GM23338 (cell line): ENCODE measurements around the gene LRRC51. TPM values are rescaled to one million over a fixed set of nuclear protein-coding genes. Genes with fewer than 3 reads are reported as not detected.

Experiments used
- ATAC-seq: fragments of 200-7000 bp; cut with Tn5 transposase; 3 replicates; pipeline ENCODE4 v1.9.1; 2020
- DNase-seq: peaks from one replicate; pipeline ENCODE4 v3.0.0-alpha.2; 2015; ENCODE audit warnings: low spot score
- H2AFZ ChIP-seq: fragments of 200-600 bp; sonication (generic); 2 replicates; pipeline ENCODE4 v1.8.0; 2016; ENCODE audit warnings: antibody characterized with exemption, mild to moderate bottlenecking, moderate library complexity
- H3F3A ChIP-seq: fragments of 200-600 bp; sonication (generic); replicated peaks from 2 replicates; pipeline ENCODE4 v1.8.0; 2017; ENCODE audit warnings: antibody characterized with exemption, mixed run types, low read depth
- H3K27ac ChIP-seq: fragments of 200-600 bp; sonication (generic); 2 replicates; pipeline ENCODE4 v1.6.1; 2016; ENCODE audit warnings: low read depth
- H3K27me3 ChIP-seq: fragments of 200-600 bp; sonication (generic); 2 replicates; pipeline ENCODE4 v1.8.0; 2016; ENCODE audit warnings: mild to moderate bottlenecking, mixed run types, moderate library complexity; ENCODE audit not compliant: insufficient read depth
- H3K36me3 ChIP-seq: fragments of 200-600 bp; sonication (generic); 2 replicates; pipeline ENCODE4 v1.8.0; 2016; ENCODE audit warnings: mild to moderate bottlenecking; ENCODE audit not compliant: insufficient read depth
- H3K4me1 ChIP-seq: fragments of 200-600 bp; sonication (generic); 2 replicates; pipeline ENCODE4 v1.8.0; 2016; ENCODE audit warnings: mild to moderate bottlenecking, moderate library complexity; ENCODE audit not compliant: insufficient read depth
- H3K4me2 ChIP-seq: fragments of 200-600 bp; sonication (generic); 2 replicates; pipeline ENCODE4 v1.7.1; 2017; ENCODE audit warnings: mixed run types
- H3K4me3 ChIP-seq: fragments of 200-600 bp; sonication (generic); 2 replicates; pipeline ENCODE4 v1.6.1; 2016; ENCODE audit warnings: mixed run types
- H3K79me2 ChIP-seq: fragments of 200-600 bp; sonication (generic); replicated peaks from 2 replicates; pipeline ENCODE4 v1.8.0; 2017; ENCODE audit warnings: mild to moderate bottlenecking; ENCODE audit not compliant: insufficient read depth
- H3K9me2 ChIP-seq: fragments of 200-600 bp; sonication (generic); 2 replicates; pipeline ENCODE4 v1.8.0; 2017; ENCODE audit not compliant: insufficient read depth
- H4K20me1 ChIP-seq: fragments of 200-600 bp; sonication (generic); replicated peaks from 2 replicates; pipeline ENCODE4 v1.8.0; 2017; ENCODE audit warnings: mild to moderate bottlenecking; ENCODE audit not compliant: insufficient read depth
- H3K27ac Mint-ChIP-seq: 2 replicates; pipeline ENCODE4 v1.8.0; 2020; ENCODE audit warnings: inconsistent platforms, mild to moderate bottlenecking, moderate library complexity, mixed read lengths
- H3K27me3 Mint-ChIP-seq: 3 replicates; pipeline ENCODE4 v1.8.0; 2022; ENCODE audit warnings: low read depth, mild to moderate bottlenecking, moderate library complexity, mixed read lengths, inconsistent platforms; ENCODE audit not compliant: insufficient read depth, poor library complexity
- H3K36me3 Mint-ChIP-seq: 3 replicates; pipeline ENCODE4 v1.8.0; 2021; ENCODE audit warnings: low read depth, mild to moderate bottlenecking, inconsistent platforms, moderate library complexity, mixed read lengths
- H3K4me1 Mint-ChIP-seq: 3 replicates; pipeline ENCODE4 v1.8.0; 2020; ENCODE audit warnings: mild to moderate bottlenecking, inconsistent platforms, mixed read lengths
- H3K4me3 Mint-ChIP-seq: 3 replicates; pipeline ENCODE4 v1.8.0; 2021; ENCODE audit warnings: moderate library complexity, mild to moderate bottlenecking, inconsistent platforms, mixed read lengths
- H3K9me3 Mint-ChIP-seq: 3 replicates; pipeline ENCODE4 v1.8.0; 2020; ENCODE audit warnings: moderate library complexity, mild to moderate bottlenecking, inconsistent platforms, mixed read lengths
- CREB1 ChIP-seq: fragments of 250-450 bp; sonication (Bioruptor Pico); IDR thresholded peaks from 2 replicates; pipeline ENCODE4 v1.5.0; 2020; ENCODE audit warnings: low read depth, mild to moderate bottlenecking, moderate library complexity
- NANOG ChIP-seq: IDR thresholded peaks from 2 replicates; pipeline ENCODE4 v1.6.1; 2016; ENCODE audit warnings: antibody characterized with exemption, borderline replicate concordance
- REST ChIP-seq: IDR thresholded peaks from one replicate; pipeline ENCODE4 v1.6.1; 2018; ENCODE audit warnings: antibody characterized with exemption; ENCODE audit not compliant: unreplicated experiment
- ZNF462 ChIP-seq: fragments of 250-450 bp; sonication (Bioruptor Pico); IDR thresholded peaks from 2 replicates; pipeline ENCODE4 v1.5.0; 2020; ENCODE audit warnings: mild to moderate bottlenecking, moderate library complexity
- polyA plus RNA-seq: library from polyadenylated mRNA; unstranded; fragments of >200 nt; fragmentation: Nextera tagmentation; extraction: Ambion mirVana; gene quantifications from 2 replicates; pipeline ENCODE4 v1.2.1, GENCODE V29; 2016
- total RNA-seq: library from RNA; depleted of rRNA; stranded (reverse); fragments of >200 nt; shearing (Covaris generic); gene quantifications from 2 replicates; pipeline ENCODE4 v1.2.3, GENCODE V29; 2014
- TF ChIP-seq, protein P1 (sequence below): IDR thresholded peaks from 2 replicates; pipeline ENCODE4 v1.6.1; 2016; ENCODE audit warnings: antibody characterized with exemption
- TF ChIP-seq, protein P2 (sequence below), 2 experiments: fragments of 200-600 bp in 1 of 2; sonication (generic) in 1 of 2; conservative IDR thresholded peaks; 2 replicates each; pipeline versions ENCODE4 v1.5.1 to v1.6.1; 2016 to 2017; ENCODE audit warnings: antibody characterized with exemption in 2 of 2, low read depth in 2 of 2, mild to moderate bottlenecking in 2 of 2, moderate library complexity in 1 of 2

Gene LRRC51
- total and polyA plus RNA-seq, 2 experiments from 2014 or later = 3.6 to 4.2 TPM

DNA sequence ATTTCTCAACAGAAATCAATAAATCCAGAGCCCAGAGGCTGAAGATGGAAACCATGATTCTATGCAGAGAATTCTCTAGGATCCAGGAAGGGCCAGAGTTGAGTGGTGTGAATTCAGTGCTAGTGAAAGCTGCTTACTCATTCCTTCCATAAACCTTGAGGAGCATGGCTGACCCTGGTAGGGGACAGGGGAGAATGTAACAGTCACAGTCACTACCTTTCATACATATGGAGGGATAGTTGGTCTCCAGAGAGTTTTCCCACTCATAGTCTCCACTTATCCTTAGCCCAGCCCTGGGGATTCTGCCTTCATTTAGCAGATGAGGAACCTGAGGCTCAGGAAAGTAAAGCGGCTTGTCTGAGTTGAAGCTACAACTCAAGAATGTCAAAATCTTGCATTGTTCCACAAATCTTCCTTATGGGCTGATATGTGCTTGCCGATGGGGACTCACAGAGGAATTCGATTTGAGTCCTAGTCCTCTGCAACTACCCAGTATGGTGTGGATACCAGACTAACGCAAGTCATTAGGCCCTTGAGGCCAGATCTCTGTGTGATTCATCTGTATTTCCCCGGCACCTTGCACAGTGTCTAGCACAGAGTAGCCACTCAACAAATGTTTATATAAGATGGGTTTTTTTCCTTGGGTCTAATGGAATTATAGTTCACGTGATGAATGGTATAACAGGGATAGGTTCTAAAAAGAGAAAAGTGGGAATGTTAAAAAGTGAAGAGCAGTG is 35.5 kb downstream of the LRRC51 start (continued):
- TF ChIP-seq ZNF462 (no peak), CREB1 (CRISPR knock-in tag) (no peak), NANOG (no peak)
- TF ChIP-seq, protein P1, sequence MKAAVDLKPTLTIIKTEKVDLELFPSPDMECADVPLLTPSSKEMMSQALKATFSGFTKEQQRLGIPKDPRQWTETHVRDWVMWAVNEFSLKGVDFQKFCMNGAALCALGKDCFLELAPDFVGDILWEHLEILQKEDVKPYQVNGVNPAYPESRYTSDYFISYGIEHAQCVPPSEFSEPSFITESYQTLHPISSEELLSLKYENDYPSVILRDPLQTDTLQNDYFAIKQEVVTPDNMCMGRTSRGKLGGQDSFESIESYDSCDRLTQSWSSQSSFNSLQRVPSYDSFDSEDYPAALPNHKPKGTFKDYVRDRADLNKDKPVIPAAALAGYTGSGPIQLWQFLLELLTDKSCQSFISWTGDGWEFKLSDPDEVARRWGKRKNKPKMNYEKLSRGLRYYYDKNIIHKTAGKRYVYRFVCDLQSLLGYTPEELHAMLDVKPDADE = no peak

- peaks cover 15% of the 10 kb centered on the region for H3K9me2 ChIP-seq
- H3K27ac Mint-ChIP-seq = no peak overlapping the region
- no peak for ATAC-seq
- TF ChIP-seq REST (no peak), NANOG (no peak)
- TF ChIP-seq, protein P2, sequence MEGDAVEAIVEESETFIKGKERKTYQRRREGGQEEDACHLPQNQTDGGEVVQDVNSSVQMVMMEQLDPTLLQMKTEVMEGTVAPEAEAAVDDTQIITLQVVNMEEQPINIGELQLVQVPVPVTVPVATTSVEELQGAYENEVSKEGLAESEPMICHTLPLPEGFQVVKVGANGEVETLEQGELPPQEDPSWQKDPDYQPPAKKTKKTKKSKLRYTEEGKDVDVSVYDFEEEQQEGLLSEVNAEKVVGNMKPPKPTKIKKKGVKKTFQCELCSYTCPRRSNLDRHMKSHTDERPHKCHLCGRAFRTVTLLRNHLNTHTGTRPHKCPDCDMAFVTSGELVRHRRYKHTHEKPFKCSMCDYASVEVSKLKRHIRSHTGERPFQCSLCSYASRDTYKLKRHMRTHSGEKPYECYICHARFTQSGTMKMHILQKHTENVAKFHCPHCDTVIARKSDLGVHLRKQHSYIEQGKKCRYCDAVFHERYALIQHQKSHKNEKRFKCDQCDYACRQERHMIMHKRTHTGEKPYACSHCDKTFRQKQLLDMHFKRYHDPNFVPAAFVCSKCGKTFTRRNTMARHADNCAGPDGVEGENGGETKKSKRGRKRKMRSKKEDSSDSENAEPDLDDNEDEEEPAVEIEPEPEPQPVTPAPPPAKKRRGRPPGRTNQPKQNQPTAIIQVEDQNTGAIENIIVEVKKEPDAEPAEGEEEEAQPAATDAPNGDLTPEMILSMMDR (conservative IDR thresholded peaks at IDR 0.05; ENCODE audit: low read depth in 2 of 2) = no peak
These were observed 38.5 kb downstream of the LRRC51 start for GRCh38 chr11:72119198-72119597.

More at GRCh38 chr11:72119198-72119597, 38.5 kb downstream of the LRRC51 start:
- Histone ChIP-seq H4K20me1 (no peaks in the 10 kb centered on the region), H3K27ac (no peak overlapping the region), H3K36me3 (no peaks in the 10 kb centered on the region), H3K4me2 (no peak overlapping the region), H3K79me2 (no peaks in the 10 kb centered on the region), H3K4me1 (no peaks in the 10 kb centered on the region), H3F3A (no peaks in the 10 kb centered on the region), H2AFZ (0 out of 2 replicates have a peak overlapping the region, but pooled peaks have one; percentile 23), H3K27me3 (peaks cover 12% of the 10 kb centered on the region), H3K4me3 (no peak overlapping the region)
- Mint-ChIP-seq H3K4me3 (no peak overlapping the region), H3K36me3 (no peaks in the 10 kb centered on the region), H3K4me1 (no peaks in the 10 kb centered on the region), H3K27me3 (peaks cover 9% of the 10 kb centered on the region), H3K9me3 (peaks cover 9% of the 10 kb centered on the region)
- no peak for DNase-seq
